K562 (cell line): ENCODE data around the gene SPEG. TPM values are rescaled to one million over a fixed set of nuclear protein-coding genes. Genes with fewer than 3 reads are reported as not detected.

Experiments used
- CEBPZ ChIP-seq: fragments of 150-350 bp; IDR thresholded peaks from 2 replicates; pipeline ENCODE4 v1.6.1; 2014; ENCODE audit warnings: low read depth, mild to moderate bottlenecking, low read length, borderline replicate concordance
- KAT2B ChIP-seq: IDR thresholded peaks from one replicate; pipeline ENCODE4 v1.6.1; 2012; ENCODE audit warnings: low read depth, mild to moderate bottlenecking, control low read depth, inconsistent platforms, low read length, moderate library complexity
- KLF1 ChIP-seq: fragments of 450-650 bp; IDR thresholded peaks from 2 replicates; pipeline ENCODE4 v1.6.1; 2016; ENCODE audit warnings: missing genetic modification characterization, missing compliant biosample characterization
- MGA ChIP-seq: fragments of 450-650 bp; IDR thresholded peaks from 2 replicates; pipeline ENCODE4 v1.6.1; 2016; ENCODE audit warnings: mild to moderate bottlenecking, moderate library complexity
- PHB ChIP-seq: fragments of 250-450 bp; sonication (Bioruptor Pico); IDR thresholded peaks from 2 replicates; pipeline ENCODE4 v1.5.0; 2021
- RFX7 ChIP-seq: fragments of 250-450 bp; sonication (Bioruptor Pico); IDR thresholded peaks from 2 replicates; pipeline ENCODE4 v1.5.1; 2021; ENCODE audit warnings: mild to moderate bottlenecking
- THRB ChIP-seq: fragments of 450-650 bp; formaldehyde crosslinking; conservative IDR thresholded peaks from 2 replicates; pipeline ENCODE4 v1.4.0; 2022; ENCODE audit warnings: mild to moderate bottlenecking, missing genetic modification characterization
- ZBTB8A ChIP-seq: fragments of 450-650 bp; IDR thresholded peaks from 2 replicates; pipeline ENCODE4 v1.6.1; 2018; ENCODE audit warnings: mild to moderate bottlenecking, moderate library complexity; ENCODE audit not compliant: partially characterized antibody
- ZC3H4 ChIP-seq: sonication (generic); formaldehyde crosslinking; IDR thresholded peaks from 2 replicates; pipeline ENCODE4 v1.9.0; 2021; ENCODE audit warnings: missing genetic modification reagents, borderline replicate concordance
- ZNF311 ChIP-seq: fragments of 250-450 bp; sonication (Bioruptor Pico); IDR thresholded peaks from 2 replicates; pipeline ENCODE4 v1.4.0; 2020; ENCODE audit warnings: mild to moderate bottlenecking, moderate library complexity
- polyA plus RNA-seq, 8 experiments: library from polyadenylated mRNA; depleted of rRNA in 4 of 8; stranded (reverse) in 5 of 8; unstranded in 3 of 8; fragments of >200 nt; fragmentation: Nextera tagmentation in 2 of 8; fragmentation: Illumina TruSeq in 1 of 8; extraction: Ambion mirVana in 2 of 8; extraction: Trizol in 1 of 8; gene quantifications; 2 replicates each; pipeline versions ENCODE4 v1.2.1 to v1.2.3, GENCODE V29; 2011 to 2014; ENCODE audit warnings: inconsistent platforms in 1 of 8, missing spikeins in 1 of 8
- total RNA-seq, 7 experiments: library from RNA; depleted of rRNA in 6 of 7; stranded (reverse); fragments of >200 nt in 6 of 7; fragmentation: Illumina TruSeq in 2 of 7; extraction: Trizol in 2 of 7; gene quantifications; 2 replicates each; pipeline versions ENCODE4 v1.2.1 to v1.2.3, GENCODE V29; 2011 to 2021; ENCODE audit warnings: low replicate concordance in 1 of 7

Gene SPEG
- total and polyA plus RNA-seq, 9 of the 15 experiments (the other 6 are each of a cell fraction or from before 2014, with no cell fraction given): 0.49 to 8.7 (median 3.0) TPM

GRCh38 chr2:219495531-219496122, 61.0 kb downstream of the SPEG start (continued):
- TF ChIP-seq ZNF311 (no peak), THRB (CRISPR knock-in tag) (no peak), PHB (no peak), MGA (peak; percentile 68; the same call in 1 of the 2 replicates), ZC3H4 (no peak), ZBTB8A (no peak), KAT2B (no peak), CEBPZ (no peak), KLF1 (tag) (no peak), RFX7 (no peak)
